ENCODE data around the gene M6PR. TPM values are rescaled to one million over a fixed set of nuclear protein-coding genes. Genes with fewer than 3 reads are reported as not detected.
A peak's percentile ranks its signal among the peaks of the same experiment; 100 is the strongest.

Gene M6PR
- total and polyA plus RNA-seq, 7 experiments from 2014 or later, result 123 to 248 (median 177) TPM

DNA sequence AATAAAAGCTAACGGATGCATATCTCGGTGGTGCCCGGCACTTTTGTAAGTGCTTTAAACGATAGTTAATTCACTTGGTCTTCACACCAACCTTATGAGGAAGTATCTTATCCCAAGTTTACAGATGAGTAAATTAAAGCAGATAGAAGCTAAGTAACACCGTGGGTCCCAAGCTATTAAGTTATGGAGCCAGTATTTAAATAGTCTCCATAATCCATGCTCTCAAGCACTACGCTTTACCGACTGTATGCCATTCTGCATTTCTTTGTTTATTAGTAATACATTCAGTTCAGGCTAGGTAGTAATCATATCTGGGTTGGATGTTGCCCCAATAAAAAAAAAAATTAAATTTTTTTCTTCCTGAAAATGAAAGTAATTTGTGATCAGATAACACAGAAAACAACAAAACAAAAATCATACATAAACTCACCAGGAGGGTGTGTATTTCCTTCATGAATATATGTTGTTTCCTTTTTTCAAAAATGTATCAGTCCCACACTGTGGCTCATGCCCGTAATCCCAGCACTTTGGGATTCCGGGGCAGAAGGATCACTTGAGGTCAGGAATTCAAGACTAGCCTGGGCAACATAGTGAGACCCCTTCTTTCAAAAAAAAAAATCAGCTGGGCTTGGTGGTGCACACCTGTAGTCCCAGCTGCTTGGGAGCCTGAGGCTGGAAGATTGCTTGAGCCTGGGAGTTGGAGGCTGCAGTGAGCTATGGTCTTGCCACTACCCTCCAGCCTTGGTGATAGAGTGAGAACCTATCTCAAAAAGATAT is 1.4 kb upstream of the M6PR start:
- H3K9me3 ChIP-seq (ENCODE audit: control insufficient read depth in 2 of 3, low read length in 3 of 3), result peaks cover 0 to 2% (median 0%) of the 10 kb centered on the region in 3 experiments
- H3K9me3 Mint-ChIP-seq, result peaks cover 0 to 7% (median 5%) of the 10 kb centered on the region in 11 donors
- peaks cover 45 to 84% (median 66%) of the 10 kb centered on the region in 7 donors for H3K4me1 Mint-ChIP-seq
- H3K36me3 Mint-ChIP-seq, result peaks cover 0 to 25% (median 11%) of the 10 kb centered on the region in 5 donors
- peaks cover 0 to 12% (median 0%) of the 10 kb centered on the region in 3 experiments for H3K36me3 ChIP-seq (ENCODE audit: control insufficient read depth in 2 of 3, insufficient read depth in 3 of 3, low read length in 3 of 3)
- H3K4me1 ChIP-seq (ENCODE audit: control insufficient read depth in 2 of 2, insufficient read depth in 2 of 2, low read length in 2 of 2), result peaks cover 54 to 59% of the 10 kb centered on the region in 2 donors
- H3K27ac Mint-ChIP-seq, result peak overlapping the region; percentile 89 to 99 (median 96)
- DNase-seq (peak in 7 of 9 donors; percentile 15 to 69 (median 48)), ATAC-seq (peak; percentile 14)
- no peaks in the 10 kb centered on the region for H3K27me3 ChIP-seq (ENCODE audit: control insufficient read depth in 2 of 2, insufficient read depth in 2 of 2, low read length in 2 of 2)
- peak overlapping the region; percentile 92 for H3K27ac ChIP-seq (ENCODE audit: low read depth, low read length)
- no peaks in the 10 kb centered on the region for H3K27me3 Mint-ChIP-seq
- CTCF ChIA-PET, result interaction anchor here (0.6 to 15.2 kb wide), 16 partner anchors 9 to 99 kb away, joined by 3 to 287 read pairs (median 4); partner anchors contain the start of gene KLRG1
- intact Hi-C loops (cut with micrococcal nuclease), result loop anchor here (1.0 to 5.0 kb wide), 13 partner anchors 9 to 996 kb away; partner anchors contain the start of gene KLRG1 (in 1 of the 2)
- POLR2A ChIA-PET, result interaction anchor here (0.6 to 8.9 kb wide), 17 partner anchors 8 to 1243 kb away, joined by 3 to 148 read pairs (median 5); partner anchors contain the start of gene RIMKLB
- peak overlapping the region; percentile 93 for H3K4me3 ChIP-seq (ENCODE audit: low read length)
- H3K4me3 Mint-ChIP-seq, result peak overlapping the region; percentile 83 to 99 (median 95)

DNA sequence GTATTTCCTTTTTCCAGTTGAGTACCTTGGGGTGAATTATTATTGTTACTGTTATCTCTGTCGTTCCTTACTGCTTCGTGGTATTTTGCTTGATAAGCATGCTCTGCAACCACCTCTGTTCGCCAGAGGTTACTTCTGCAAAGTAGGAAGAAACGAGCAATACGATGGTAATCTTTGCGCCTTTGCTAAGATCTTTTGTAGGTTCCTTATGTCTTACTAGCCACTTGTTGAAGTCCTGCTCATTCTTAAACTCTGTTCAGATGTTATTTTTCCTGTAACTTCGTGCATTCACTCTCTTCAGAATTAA is 729 bp upstream of the M6PR start:
- peaks cover 46 to 78% (median 70%) of the 10 kb centered on the region in 7 donors for H3K4me1 Mint-ChIP-seq

DNA sequence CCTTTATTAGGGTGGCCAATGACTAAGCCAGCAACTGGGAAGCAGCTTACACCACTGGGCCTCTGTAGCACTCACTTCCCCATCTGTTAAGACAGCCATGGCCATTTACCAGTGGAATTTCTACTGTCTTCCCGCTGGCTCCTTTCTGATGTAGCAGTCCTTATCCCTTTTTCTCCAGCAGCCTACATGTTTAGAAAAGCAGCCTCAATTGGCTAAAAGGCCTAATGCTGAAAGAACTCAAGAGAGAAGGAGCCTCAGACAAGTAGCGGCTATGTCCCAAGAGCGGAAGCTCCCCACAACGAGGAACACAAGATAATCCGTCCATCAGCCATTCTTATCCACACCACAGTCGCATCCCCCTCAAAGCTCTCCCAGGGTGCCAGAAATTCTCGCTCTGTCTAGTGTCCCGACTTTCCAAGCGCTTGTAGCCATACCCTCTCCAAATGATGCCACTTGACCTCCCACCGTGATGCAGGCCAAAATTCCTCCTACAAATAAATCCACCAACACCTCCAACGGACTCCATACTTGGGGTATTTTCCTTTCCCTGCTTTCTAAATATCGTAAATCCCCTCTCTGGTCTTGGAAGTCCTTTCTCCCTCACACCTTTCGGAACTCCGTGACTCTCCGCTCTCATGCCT is 624 bp downstream of the M6PR start:
- H3K4me3 Mint-ChIP-seq, result peak overlapping the region; percentile 83 to 99 (median 95)

More for the DNA sequence above, 729 bp upstream of the M6PR start:
- H3K27ac ChIP-seq (ENCODE audit: low read depth, low read length), result peak overlapping the region; percentile 92
- ChIA-PET POLR2A (interaction anchor here (0.7 to 8.9 kb wide), 18 partner anchors 9 to 800 kb away, joined by 3 to 148 read pairs (median 4); partner anchors contain the start of genes PHC1 and RIMKLB), CTCF (interaction anchor here (0.8 to 15.2 kb wide), 12 partner anchors 10 to 405 kb away, joined by 3 to 287 read pairs (median 6); partner anchors contain the start of gene KLRG1)
- H3K4me3 ChIP-seq (ENCODE audit: low read length), result peak overlapping the region; percentile 93
- peaks cover 3 to 19% (median 3%) of the 10 kb centered on the region in 3 experiments for H3K36me3 ChIP-seq (ENCODE audit: control insufficient read depth in 2 of 3, insufficient read depth in 3 of 3, low read length in 3 of 3)
- no peaks in the 10 kb centered on the region for H3K27me3 Mint-ChIP-seq
- H3K4me1 ChIP-seq (ENCODE audit: control insufficient read depth in 2 of 2, insufficient read depth in 2 of 2, low read length in 2 of 2), result peaks cover 47 to 52% of the 10 kb centered on the region in 2 donors
- peak; percentile 28 for ATAC-seq
- intact Hi-C loops (cut with micrococcal nuclease), result loop anchor here (1.0 to 5.0 kb wide), 11 partner anchors 37 to 997 kb away; partner anchors contain the start of gene KLRG1 (in 1 of the 2)
- no peak for DNase-seq
- H3K36me3 Mint-ChIP-seq, result peaks cover 0 to 28% (median 11%) of the 10 kb centered on the region in 5 donors
- H3K9me3 ChIP-seq (ENCODE audit: control insufficient read depth in 2 of 3, low read length in 3 of 3), result no peaks in the 10 kb centered on the region
- H3K27ac Mint-ChIP-seq, result peak overlapping the region; percentile 89 to 99 (median 96)
- peaks cover 0 to 7% (median 5%) of the 10 kb centered on the region in 11 donors for H3K9me3 Mint-ChIP-seq
- H3K4me3 Mint-ChIP-seq, result peak overlapping the region; percentile 83 to 99 (median 95)
- H3K27me3 ChIP-seq (ENCODE audit: control insufficient read depth in 2 of 2, insufficient read depth in 2 of 2, low read length in 2 of 2), result no peaks in the 10 kb centered on the region

DNA sequence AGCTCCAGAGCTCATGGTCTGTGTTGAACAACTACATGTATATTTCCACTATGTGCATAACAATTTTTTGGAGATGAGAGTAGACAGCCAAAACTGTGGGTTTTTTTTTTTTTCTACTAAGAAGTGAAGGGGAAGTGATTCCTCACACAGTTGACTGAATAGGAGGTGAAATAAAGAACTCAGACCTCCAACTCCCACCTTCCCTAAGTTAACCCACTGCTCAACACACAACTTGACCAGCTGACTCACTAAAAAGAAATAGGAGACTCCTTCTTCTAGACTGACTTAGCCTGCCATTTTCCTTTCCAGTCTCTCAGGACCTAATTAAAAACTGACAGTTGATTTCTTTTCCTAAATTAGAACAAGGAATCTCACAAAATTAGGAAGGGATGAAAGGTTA is 1.7 kb downstream of the M6PR start:
- H3K4me3 Mint-ChIP-seq, result peak overlapping the region in 7 of 10 donors; percentile 31 to 99 (median 83)
- intact Hi-C loops (cut with micrococcal nuclease), result loop anchor here (2.0 kb wide), 2 partner anchors 21 to 251 kb away; partner anchors contain the start of gene RIMKLB (in 1 of the 2)
- H3K4me1 ChIP-seq (ENCODE audit: control insufficient read depth in 2 of 2, insufficient read depth in 2 of 2, low read length in 2 of 2), result peaks cover 23 to 30% of the 10 kb centered on the region in 2 donors
- ChIA-PET POLR2A (interaction anchor here (0.6 to 8.9 kb wide), 7 partner anchors 10 to 102 kb away, joined by 3 to 148 read pairs (median 5); partner anchors contain the start of gene PHC1), CTCF (interaction anchor here (1.3 to 15.2 kb wide), 3 partner anchors 57 to 102 kb away, joined by 3 to 287 read pairs (median 158); no protein-coding TSS in a partner anchor)
- no peaks in the 10 kb centered on the region for H3K27me3 ChIP-seq (ENCODE audit: control insufficient read depth in 2 of 2, insufficient read depth in 2 of 2, low read length in 2 of 2)
- peak overlapping the region; percentile 92 for H3K27ac ChIP-seq (ENCODE audit: low read depth, low read length)
- H3K36me3 ChIP-seq (ENCODE audit: control insufficient read depth in 2 of 3, insufficient read depth in 3 of 3, low read length in 3 of 3), result peaks cover 7 to 42% (median 14%) of the 10 kb centered on the region in 3 experiments
- H3K27ac Mint-ChIP-seq, result peak overlapping the region in 6 of 9 donors; percentile 20 to 98 (median 80)
- H3K4me1 Mint-ChIP-seq, result peaks cover 35 to 55% (median 52%) of the 10 kb centered on the region in 7 donors
- H3K27me3 Mint-ChIP-seq, result no peaks in the 10 kb centered on the region
- ATAC-seq (no peak), DNase-seq (no peak)
- peaks cover 0 to 23% (median 7%) of the 10 kb centered on the region in 5 donors for H3K36me3 Mint-ChIP-seq
- no peak overlapping the region for H3K4me3 ChIP-seq (ENCODE audit: low read length)
- no peaks in the 10 kb centered on the region for H3K9me3 ChIP-seq (ENCODE audit: control insufficient read depth in 2 of 3, low read length in 3 of 3)
- peaks cover 0 to 2% (median 0%) of the 10 kb centered on the region in 11 donors for H3K9me3 Mint-ChIP-seq

More for the DNA sequence above, 624 bp downstream of the M6PR start:
- Mint-ChIP-seq H3K27me3 (no peaks in the 10 kb centered on the region), H3K36me3 (peaks cover 0 to 25% (median 11%) of the 10 kb centered on the region in 5 donors), H3K9me3 (peaks cover 0 to 7% (median 5%) of the 10 kb centered on the region in 11 donors), H3K4me1 (peaks cover 44 to 66% (median 63%) of the 10 kb centered on the region in 7 donors), H3K27ac (peak overlapping the region; percentile 89 to 99 (median 96))
- Histone ChIP-seq H3K36me3 (ENCODE audit: control insufficient read depth in 2 of 3, insufficient read depth in 3 of 3, low read length in 3 of 3) (peaks cover 6 to 32% (median 7%) of the 10 kb centered on the region in 3 experiments), H3K27ac (ENCODE audit: low read depth, low read length) (peak overlapping the region; percentile 92), H3K9me3 (ENCODE audit: control insufficient read depth in 2 of 3, low read length in 3 of 3) (no peaks in the 10 kb centered on the region), H3K4me1 (ENCODE audit: control insufficient read depth in 2 of 2, insufficient read depth in 2 of 2, low read length in 2 of 2) (peaks cover 34 to 39% of the 10 kb centered on the region in 2 donors), H3K4me3 (ENCODE audit: low read length) (peak overlapping the region; percentile 93), H3K27me3 (ENCODE audit: control insufficient read depth in 2 of 2, insufficient read depth in 2 of 2, low read length in 2 of 2) (no peaks in the 10 kb centered on the region)
- intact Hi-C loops (cut with micrococcal nuclease), result loop anchor here (1.0 to 2.0 kb wide), 6 partner anchors 22 to 334 kb away; partner anchors contain the start of genes RIMKLB (in 2 of the 2) and PHC1 (in 1 of the 2)
- ChIA-PET CTCF (interaction anchor here (0.6 to 15.2 kb wide), 8 partner anchors 59 to 404 kb away, joined by 3 to 287 read pairs (median 4); no protein-coding TSS in a partner anchor), POLR2A (interaction anchor here (1.0 to 8.9 kb wide), 15 partner anchors 10 to 251 kb away, joined by 3 to 148 read pairs (median 5); partner anchors contain the start of genes PHC1 and RIMKLB)
- DNase-seq, result peak in 2 of 9 donors; percentile 5 to 9
- no peak for ATAC-seq

DNA sequence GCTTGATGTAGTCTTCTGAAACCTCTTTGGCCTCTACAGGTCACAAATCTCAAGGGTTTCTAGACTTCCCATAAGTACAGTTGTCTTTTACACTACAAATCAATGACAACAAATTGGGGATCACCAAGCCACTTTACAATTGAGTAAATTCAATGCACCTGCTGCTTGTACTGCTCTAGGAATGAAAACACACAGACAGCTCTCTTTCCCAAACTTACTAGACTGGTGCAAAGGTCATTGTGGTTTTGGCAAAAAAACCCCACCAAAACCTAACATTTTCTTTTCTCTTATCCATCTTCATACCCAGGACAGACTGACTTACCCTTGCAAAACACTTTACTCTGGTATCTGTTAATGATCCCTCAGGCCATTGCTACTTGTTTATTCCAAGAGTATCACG is 2.7 kb downstream of the M6PR start:
- ChIA-PET CTCF (interaction anchor here (8.3 to 15.2 kb wide), 2 partner anchors 85 to 103 kb away, joined by 158 to 287 read pairs; no protein-coding TSS in a partner anchor), POLR2A (no interaction called here)
- no peak for DNase-seq
- Mint-ChIP-seq H3K36me3 (peaks cover 0 to 25% (median 11%) of the 10 kb centered on the region in 5 donors), H3K4me3 (peak overlapping the region in 8 of 10 donors; percentile 17 to 99 (median 66)), H3K27ac (peak overlapping the region; percentile 36 to 98 (median 75)), H3K27me3 (no peaks in the 10 kb centered on the region), H3K9me3 (no peaks in the 10 kb centered on the region), H3K4me1 (peaks cover 27 to 45% (median 42%) of the 10 kb centered on the region in 7 donors)
- peak overlapping the region; percentile 92 for H3K27ac ChIP-seq (ENCODE audit: low read depth, low read length)
- intact Hi-C loops (cut with micrococcal nuclease), result no loop called here
- peaks cover 7 to 52% (median 21%) of the 10 kb centered on the region in 3 experiments for H3K36me3 ChIP-seq (ENCODE audit: control insufficient read depth in 2 of 3, insufficient read depth in 3 of 3, low read length in 3 of 3)
- H3K9me3 ChIP-seq (ENCODE audit: control insufficient read depth in 2 of 3, low read length in 3 of 3), result no peaks in the 10 kb centered on the region
- no peaks in the 10 kb centered on the region for H3K27me3 ChIP-seq (ENCODE audit: control insufficient read depth in 2 of 2, insufficient read depth in 2 of 2, low read length in 2 of 2)
- peaks cover 13 to 20% of the 10 kb centered on the region in 2 donors for H3K4me1 ChIP-seq (ENCODE audit: control insufficient read depth in 2 of 2, insufficient read depth in 2 of 2, low read length in 2 of 2)
- H3K4me3 ChIP-seq (ENCODE audit: low read length), result no peak overlapping the region
- no peak for ATAC-seq
